HG02973 (cell line): ENCODE data around the gene UBASH3A.

Source experiments
- ATAC-seq: cut with Tn5 transposase; IDR thresholded peaks from one replicate; pipeline ENCODE4 v1.9.1; 2021; ENCODE audit warnings: moderate library complexity; ENCODE audit not compliant: unreplicated experiment

UBASH3A gene

DNA sequence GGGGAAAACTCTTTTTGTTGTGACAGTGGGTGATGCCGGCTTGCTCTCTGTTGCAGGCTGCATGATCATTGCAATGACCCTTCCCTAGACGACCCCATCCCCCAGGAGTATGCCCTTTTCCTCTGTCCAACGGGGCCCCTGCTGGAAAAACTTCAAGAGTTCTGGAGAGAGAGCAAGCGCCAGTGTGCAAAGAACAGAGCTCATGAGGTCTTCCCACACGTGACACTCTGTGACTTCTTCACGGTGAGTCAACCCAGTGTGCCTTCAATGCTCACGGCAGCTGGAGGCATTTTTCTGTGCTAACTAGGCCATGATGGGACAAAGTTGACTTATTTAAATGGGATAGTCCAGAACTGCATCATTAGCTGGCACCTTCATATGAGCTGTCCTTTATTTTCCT lies 5.7 kb downstream of the UBASH3A start:
- ATAC-seq = no peak

DNA sequence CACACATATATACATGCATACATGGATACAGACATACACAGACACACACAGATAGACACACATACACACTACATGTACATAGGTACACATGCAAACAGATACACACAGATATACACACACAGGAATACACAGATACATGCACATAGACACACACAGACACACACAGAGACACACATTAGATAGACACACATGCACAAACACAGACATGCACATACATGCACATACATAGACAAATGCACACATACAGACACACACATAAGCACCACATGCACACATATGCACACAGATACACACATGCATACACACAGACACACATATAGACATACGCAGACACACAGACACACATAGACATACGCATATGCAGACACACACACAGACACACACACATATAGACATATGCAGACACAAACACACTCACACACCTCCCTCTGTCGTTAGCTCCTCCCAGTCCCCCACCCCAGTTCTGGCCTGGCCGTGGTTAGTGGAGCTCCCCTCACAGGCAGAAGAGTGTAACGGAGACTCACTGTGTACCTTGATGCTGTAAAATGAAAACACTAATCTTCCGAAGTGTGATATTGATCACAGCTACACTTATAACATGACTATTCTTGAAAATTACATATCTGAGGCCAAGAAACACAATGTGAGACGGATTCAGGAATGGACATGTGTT lies 7.6 kb downstream of the UBASH3A start:
- ATAC-seq = no peak

DNA sequence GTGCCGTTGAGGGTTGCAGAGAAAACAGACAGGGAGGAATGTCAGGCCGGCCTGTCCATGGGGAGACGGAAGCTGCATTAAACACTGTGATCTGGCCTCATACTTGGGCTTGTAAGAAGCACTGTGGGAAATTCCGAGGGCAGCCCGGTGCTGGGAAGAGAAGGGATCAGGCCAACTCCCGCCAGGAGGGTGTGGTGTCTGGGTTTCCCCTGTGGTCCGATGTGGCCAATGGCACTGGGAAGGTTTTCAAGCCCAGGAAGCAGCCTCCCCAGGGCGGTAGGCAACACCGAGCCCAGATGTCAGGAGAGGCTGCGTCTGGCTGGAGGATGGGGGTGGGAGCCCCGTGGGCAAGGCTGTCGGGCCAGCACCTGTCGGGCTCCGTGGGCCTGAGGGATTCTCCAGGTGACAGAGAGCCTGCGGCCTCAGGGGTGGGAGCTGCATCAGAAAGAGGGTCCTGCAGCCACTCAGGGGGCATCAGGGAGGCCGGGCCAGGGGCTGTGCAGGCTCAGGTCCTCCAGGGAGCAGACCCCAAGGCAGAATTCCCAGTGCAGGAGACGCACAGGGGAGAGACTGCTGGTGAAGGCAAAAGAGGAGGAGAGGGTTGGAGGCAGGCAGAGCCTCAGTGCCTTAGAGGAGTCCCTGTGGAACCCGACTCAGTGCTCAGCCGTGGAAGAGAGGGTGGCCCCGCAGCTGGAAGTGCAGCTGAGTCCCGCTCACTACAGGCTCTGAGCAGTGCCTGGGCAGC lies 8.4 kb downstream of the UBASH3A start:
- ATAC-seq = no peak

DNA sequence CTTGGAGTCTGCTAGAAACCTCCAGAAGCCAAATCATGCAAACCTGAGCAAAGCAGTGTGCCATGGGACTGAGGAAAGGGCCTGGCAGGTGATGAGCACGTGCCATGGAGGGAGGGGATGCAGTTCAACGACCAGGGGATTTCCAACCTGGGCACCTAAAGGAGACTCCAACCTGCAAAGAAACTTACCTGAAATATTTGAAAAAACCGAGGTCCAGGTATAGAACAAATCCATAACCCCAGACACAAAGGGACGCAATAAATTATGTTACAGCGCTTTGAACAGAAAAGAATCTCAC lies 8.9 kb downstream of the UBASH3A start:
- ATAC-seq = no peak

DNA sequence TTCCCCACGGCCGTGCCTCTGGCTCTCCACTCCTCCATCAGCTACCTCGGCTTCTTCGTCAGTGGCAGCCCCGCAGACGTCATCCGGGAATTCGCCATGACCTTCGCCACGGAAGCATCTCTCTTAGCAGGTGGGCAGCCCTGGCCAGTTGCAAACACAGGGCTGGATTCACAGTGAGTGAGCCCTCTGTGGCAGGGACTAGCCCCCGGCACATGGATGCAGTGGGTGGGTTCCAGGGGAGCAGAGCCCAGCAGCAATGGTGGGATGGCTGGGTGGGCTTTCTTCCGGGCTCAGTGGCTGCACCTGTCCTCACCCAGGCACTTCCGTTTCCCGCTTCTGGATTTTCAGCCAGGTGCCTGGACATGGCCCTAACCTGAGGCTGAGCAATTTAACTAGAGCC lies 9.4 kb downstream of the UBASH3A start:
- no peak for ATAC-seq

DNA sequence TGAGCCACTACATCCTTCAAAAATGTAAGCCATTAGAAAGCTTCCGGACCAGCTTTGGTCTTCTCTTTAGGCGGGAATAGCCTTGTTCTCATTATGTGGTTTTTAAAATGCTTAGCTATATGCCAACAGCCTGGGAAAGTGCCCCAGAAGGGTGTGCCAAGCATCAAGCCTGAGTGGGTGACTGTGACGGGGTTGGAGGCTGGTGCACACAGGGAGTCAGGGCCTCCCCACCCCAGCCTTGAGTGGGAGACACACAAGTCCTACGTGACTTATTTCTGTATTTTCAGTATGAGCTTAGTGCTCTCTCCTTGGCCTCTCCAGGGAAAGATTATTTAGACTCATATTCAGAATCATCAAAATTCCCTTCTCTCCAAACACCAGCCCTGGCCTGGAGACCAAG lies 9.8 kb downstream of the UBASH3A start:
- no peak for ATAC-seq

DNA sequence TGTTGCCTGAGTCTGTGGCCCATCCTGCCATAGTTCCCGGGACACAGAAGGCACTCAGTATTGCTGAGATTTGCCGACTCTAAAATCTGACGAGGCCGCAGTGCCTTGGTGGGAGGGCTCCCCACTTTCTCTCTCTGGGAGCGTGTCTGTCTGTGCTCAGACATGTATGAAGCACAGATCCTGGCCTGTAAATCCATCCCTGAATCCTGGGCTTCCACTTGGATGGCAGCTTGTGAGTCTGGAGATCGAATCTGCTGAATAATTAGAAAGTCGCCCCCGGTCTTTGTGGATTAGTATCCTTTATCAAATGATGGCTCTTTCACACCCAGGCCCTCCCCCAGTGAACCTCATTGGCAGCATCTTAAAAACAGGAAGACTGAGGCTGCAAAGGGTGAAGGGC lies 10.4 kb downstream of the UBASH3A start:
- ATAC-seq = no peak

DNA sequence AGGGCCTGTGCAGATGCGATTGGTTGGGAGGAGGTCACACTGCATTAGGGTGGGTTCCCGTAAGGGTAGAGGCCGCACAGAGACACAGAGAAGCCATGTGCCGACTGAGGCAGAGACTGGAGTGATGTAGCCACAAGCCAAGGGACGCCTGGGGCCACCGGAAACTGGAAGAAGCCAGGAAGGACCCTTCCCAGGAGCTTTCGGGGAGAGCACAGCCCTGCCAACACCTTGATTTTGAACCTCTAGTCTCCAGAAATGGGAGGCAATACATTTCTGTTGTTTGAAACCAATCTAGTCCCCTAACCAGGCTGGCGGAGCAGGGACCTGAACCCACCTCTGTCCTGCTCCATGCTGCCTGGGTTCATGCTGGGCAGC lies 10.8 kb downstream of the UBASH3A start:
- ATAC-seq = no peak

DNA sequence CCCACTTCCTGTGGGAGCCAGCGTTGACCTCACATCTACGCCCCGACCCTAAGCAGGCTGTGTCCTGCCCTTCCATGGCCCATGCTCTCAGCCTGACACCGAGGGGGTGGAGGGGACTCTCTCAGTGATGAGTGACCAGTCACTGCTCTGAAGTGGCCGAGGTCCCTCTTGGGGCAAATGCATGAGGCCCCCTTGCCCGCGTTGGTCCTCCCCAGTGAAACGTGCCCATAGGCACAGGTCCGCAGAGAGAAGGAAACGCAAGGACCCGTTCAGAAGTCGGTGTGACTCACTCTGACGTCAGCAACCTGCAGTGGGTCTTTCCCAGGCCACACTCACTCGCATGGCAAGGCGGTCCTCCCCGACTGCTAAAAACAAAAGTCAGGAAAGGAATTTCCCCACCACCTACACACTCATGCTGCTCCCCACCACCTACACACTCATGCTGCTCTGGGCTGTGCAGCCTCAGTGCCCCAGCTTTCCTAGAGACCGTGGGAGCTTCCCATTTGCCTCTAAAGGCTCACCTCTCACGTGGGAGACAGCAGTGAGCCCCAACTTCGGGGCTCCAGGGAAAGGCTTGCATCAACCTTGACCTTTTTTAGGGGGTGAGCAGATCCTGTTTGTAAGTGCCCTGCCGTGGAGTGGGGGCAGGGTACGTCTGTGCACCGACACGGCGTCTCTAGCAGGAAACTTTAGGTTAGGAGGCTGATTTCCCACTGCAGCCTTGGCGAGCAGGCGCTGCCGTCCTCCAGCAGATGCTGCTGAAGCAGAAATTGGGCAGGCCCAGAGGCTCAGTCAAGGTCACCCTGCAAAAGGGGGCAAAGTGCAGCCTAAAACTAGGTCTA lies 11.4 kb downstream of the UBASH3A start:
- peak; percentile 77 for ATAC-seq

DNA sequence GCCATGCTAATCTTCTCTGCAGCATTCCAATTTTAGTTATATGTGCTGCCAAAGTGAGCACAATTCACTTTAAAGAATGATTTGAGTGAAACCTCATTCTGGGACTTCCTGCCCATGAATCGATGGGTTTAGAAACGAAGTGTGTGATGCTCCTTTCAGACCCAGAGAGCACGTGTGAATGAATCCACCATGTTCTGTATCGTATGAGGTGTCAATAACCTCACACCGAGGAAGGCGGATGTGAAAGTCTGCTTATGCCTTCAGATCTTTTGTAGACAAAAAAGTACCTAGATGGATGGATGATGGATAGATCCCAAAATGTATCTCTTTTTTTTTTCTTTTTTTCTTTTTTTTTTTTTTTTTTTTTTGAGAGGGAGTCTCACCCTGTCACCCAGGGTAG lies 13.8 kb downstream of the UBASH3A start:
- no peak for ATAC-seq

DNA sequence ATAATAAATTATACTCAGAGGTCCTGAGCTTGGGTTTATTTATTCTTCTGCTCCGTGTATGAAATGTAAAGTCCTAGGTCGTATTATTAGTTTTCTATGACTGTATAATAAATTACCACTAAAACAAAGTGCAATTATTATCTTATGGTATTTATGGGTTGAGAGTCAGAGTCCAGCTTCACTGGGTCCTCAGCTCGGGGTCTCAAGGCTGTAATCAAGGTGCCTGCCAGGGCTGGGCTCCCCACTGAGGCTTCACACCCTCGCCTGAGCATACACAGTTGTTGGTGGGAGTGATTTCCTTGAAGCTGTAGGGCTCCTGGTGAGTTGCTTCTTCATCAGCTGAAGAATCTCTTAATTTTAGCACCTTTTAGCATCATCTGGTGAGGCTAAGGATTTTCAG lies 15.2 kb downstream of the UBASH3A start:
- ATAC-seq = no peak

DNA sequence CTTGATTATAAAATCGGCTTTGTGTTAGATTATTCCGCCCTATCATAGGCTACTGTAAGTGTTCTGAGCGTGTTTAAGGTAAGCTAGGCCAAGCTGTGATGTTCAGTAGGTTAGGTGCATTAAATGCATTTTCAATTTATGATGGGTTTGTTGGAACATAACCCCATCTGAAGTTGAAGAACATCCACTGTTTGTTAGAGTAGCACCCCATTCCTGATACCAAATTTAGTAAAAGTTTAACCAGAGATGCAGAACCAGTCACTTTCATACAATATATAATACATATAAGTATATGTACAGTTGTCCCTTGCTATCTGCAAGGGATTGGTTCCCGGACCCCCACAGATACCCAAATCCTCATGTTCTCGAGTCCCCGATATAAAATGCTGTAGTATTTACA lies 16.1 kb downstream of the UBASH3A start:
- ATAC-seq = no peak

DNA sequence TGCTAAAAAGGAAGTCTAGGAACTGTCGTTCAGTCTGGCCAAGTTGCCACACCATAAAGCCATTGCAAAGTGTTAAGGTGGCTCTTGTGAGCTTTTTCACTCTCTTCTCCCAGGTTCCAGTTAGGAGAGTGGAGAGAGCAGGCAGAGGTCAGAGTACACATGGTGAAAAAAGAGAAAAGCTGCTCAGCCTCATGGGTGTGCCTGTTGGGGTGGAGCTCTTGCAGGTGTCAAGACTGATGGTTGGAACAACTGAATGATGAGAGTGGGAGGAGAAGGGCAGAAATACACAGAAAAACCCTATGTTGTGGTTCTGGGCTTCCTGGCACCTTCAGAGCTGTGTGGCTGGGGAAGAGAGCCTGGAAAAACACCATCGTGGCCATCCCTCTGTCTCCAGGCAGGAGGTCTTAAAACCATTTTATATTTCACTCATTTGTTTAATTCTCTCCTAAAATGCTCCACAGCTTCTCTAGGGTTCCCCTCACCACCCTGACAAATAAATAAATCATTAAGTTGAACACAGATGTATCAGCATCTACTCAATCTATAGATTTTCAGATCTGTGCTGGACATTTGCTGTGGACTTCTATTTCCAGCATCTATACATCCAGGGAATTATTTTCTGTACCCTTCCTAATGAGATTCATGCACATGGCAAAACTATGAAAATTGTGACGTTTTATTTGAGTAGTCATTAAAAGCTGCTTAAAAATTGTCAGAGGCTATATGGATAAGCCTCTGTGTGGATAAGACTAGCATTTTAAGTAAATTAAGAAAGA lies 17.5 kb downstream of the UBASH3A start:
- ATAC-seq = no peak

DNA sequence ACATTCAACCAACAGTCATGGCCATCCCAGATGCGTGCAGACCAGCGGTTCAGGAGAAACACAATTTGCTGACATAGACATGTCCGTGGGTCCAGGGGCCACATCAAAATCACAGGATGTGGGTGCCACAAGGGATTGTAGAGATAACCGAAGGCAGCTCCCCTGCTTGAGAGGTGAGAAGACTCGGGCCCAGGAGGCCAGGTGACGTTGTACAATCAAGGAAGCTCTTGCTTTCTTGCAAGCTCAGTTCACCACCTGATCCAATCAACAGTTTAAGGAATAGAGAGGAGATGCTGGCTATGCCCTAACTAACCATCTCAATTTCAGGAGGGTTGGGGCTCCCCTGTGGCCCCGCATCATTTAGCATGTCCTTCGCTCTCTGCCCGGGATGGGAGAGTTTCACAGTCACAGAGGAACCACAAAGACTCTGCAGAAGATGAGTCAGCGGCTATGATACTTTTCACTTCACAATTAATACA lies 19.5 kb downstream of the UBASH3A start:
- no peak for ATAC-seq

DNA sequence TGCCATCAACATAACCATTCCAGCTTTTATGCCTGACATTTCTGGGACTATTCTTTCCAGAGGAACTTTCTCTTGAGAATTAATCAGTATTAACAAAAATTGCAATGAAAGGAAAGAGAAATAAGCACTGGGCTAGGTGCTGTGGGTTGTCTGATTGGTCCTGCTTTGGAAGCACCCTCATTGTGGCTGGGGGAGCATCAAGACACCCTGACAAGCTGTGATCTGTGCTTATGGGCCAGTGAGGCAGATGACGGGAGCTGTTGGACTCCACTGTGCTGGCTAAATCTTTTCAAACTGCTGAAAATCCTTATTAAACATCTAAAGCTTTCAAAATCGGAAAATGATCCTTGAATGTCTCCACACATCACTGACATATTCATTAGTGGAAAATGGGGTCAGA lies 20.0 kb downstream of the UBASH3A start:
- no peak for ATAC-seq

DNA sequence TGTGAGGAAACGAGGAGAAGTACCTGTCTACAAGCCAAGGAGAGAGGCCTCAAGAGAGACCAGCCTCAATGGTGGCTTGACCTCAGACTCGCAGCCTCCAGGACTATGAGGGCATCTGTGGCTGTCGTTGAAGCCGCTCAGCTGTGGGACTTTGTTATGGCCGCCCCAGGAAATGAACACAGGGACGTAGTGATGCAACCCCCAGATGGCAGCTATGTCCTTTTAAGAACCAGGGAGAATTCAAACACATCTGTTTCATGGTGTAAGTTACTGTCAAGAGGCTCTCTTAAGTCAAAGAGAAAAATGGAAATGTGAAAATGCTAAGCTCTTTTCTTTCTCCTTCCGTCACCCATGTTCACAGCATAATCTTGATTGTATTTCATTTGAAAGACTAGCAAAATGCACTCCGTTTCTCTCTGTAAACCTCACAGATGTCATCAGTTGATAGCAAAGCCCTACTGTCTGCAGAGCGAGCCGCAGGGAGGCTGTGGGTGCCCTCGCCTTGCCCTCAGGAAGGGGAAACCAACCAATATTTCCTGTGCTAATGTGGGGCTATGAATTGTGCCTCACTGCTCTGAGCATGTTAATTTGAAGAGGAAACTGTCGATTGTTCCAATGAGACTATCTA lies 21.3 kb downstream of the UBASH3A start:
- ATAC-seq = no peak

DNA sequence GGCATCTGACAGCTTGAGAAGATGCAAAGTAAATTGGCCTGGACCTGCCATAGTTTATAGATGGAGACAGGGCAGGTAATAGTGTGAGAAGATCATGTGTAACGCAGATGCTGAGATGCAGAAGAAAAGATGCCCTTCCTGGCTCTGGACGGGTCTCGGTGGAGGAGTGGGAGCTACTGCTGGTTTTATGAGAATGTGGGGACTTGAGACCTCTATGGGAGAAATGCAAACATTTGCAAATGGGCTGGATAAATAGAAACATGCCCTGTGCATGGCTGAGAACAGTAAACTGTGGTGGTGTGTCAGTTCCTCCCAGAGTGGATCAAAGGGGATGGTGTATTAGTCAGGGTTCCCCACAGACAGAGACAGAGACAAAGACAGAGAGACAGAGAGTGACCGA lies 21.9 kb downstream of the UBASH3A start:
- no peak for ATAC-seq

DNA sequence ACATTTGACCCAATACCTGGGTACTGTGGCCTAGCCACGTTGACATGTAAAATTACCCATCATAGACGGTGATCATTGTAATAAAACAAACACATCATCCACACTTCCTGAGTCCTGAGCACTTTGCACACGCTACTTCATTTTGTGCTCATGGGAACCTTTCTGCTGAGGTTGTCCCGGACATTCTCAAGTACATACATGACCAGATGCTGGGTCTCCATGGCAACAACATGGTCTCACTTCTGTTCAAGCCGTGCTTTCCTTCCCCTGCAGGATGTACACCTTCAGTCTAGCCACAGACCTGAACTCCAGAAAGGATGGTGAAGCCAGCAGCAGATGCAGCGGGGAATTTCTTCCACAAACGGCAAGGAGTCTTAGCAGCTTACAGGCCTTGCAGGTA lies 22.7 kb downstream of the UBASH3A start:
- no peak for ATAC-seq

DNA sequence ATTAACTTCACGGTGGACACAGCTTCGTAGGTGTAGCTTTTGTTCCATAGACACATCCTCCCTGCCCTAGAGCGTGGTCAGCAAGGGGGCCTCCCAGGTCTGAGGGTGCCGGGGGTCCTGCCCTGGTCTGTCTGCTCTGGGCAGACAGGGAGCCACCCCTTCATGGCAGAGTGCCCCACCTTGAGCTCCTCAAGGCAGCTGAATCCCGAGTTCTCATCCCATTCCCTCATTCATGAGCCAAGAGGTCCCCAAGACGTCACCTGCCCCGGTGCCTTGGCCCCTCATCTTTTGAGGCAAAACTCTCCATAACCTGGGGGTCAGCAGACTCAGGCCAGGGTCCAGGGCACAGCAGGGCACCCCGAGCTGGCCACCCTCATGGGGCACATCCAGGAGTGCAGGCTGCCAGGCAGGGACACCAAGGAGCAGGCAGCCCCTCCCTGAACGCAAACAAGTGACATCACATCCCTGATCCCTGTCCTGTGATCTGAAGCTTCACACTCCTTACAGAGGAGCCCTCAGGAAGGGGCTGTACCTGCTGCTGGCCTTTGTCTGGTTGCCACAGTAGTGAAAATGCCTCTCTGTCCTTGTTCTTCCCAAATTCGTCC lies 23.3 kb downstream of the UBASH3A start:
- no peak for ATAC-seq

DNA sequence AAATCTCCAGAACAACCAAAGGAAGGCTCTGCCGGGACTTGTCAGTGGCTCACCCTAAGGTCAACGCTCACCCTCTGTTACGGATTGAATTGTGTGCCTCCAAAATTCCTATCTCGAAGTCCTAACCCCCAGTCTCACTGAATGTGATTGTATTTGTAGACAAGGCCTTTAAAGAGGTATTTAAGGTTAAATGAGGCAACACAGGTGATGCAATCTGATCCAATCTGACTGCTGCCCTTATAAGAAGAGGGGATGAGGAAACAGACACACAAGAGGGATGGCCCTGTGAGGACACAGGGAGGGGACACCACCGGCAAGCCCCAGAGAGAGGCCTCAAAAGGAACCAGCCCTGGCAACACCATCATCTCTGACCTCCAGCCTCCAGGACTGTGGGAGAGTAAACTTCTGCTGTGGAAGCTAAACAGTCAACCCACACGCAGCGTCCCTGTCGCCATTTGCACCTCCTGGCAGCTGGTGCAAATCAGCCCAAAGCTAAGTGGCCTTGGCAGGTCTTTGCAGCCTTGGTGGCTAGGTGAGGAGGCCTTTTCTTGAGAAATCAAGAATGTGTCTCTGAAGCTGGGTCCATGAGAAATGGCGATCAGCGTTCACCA lies 24.2 kb downstream of the UBASH3A start:
- no peak for ATAC-seq
